Measurements from ENCODE around the gene DDX54.

GRCh38 chr12:113167868-113168267 lies 17.4 kb downstream of the DDX54 start:
- TF ChIP-seq CTCF (IDR thresholded peaks at IDR 0.05) (no peak), ZFX (IDR thresholded peaks at IDR 0.05; ENCODE audit: borderline replicate concordance) (no peak)

Measured in 22Rv1 (cell line).